DMS153 treated with DMSO at 0.1 percent for 48 hours (cell line): ENCODE measurements around the gene SLC8A2.
A peak's percentile ranks its signal among the peaks of the same experiment; 100 is the strongest.
"Not testable (repeated sequence)": the region's sequence is repeated elsewhere in the genome, so short reads cannot be mapped to it uniquely, and the experiment has no call there.

Source experiments
- DNase-seq: peaks from one replicate; lab custom pipeline; 2025; ENCODE audit not compliant: unreplicated experiment; lab: John Stamatoyannopoulos, UW

Gene SLC8A2

GRCh38 chr19:47487551-47488515 lies 16.1 kb upstream of the SLC8A2 start:
- DNase-seq: no peak

DNA sequence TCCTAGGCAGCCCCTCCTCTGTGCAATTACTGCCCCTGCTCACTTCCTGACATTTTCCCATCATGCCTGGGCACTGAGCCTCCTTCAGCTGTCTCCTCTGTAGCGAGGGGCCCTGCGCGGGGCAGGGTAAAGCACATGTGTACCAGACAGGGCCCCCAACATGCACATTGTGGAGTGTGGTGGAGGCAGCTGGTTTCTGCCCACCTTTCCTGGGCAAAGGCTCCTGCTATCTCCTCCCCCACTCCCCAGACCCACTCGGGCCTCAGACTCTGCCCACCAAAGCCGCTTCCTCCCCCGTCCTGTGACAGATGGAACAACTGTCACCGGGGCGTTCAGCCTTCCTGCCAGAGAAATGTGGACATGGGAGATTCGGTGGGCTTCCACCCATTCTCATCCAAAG lies 15.2 kb upstream of the SLC8A2 start:
- no peak for DNase-seq

GRCh38 chr19:47486220-47486619 lies 14.5 kb upstream of the SLC8A2 start:
- DNase-seq: not testable (repeated sequence)

DNA sequence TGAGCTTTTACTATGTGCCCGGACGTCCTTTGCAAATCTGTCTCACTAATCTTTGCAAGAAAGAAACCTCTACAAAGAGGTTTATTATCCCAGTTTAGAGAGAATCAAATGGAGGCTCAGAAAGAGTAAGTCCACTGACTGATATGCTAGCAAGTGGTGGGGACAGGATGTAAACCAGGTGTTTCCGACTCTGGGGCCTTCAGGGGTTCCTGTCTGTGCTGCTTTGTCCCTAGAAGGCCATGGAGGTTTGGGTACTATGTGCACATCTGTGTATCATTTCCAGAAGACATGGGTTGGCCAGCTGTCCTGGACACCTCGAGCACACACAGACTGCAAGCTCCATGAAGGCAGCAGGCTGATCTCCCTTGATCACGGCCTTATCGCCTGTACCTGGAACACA lies 13.5 kb upstream of the SLC8A2 start:
- DNase-seq: no peak

DNA sequence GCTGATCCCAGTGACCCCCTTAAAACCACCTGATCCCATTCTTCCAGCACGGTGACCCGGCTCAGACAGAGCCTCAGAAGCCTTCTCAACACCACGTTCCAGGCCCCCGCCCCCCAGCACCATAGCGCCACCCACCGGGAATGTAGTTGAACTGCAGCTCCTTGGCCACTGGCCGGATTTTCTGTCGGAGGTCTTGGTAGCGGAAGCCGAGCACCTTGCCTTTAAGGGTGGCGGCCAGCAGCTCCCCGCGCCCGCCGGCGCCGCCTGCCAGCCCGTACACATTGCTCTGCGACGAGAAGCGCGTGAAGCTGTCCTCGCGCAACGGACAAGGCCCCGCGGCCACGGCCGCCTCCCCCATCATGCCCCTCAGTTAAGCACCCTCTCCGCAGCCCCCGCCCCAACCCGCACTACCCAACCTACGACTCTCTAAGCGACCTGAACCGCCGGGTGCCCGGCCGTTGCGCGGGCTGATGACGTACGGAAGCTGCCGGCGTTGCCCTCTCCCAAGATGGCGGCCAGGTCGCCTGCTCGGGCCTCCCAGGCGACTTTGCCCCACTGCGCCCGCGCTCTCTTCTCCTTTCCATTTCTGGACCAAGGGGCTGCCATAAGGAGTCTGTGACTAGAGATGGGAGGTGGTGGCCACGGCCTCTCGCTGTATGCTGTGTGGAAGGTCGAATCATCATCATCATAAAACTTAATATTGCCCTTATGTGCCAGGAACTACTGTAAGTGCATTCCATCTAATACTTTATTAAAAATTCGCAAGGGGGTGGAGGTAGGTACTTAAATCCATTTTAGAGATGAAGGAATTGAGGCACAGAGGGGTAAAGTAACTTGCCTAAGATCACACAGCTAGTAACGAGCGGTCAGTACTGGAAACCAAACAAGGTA lies 12.4 kb upstream of the SLC8A2 start, which contains the start of gene KPTN:
KPTN (minus strand) TSS at position 420 of the 891 bp plus-strand sequence; CDS start at position 361, 59 bp downstream.
- DNase-seq: peak; percentile 73

- DNase-seq: no peak
Observed at GRCh38 chr19:47483200-47483599, 11.5 kb upstream of the SLC8A2 start.

- DNase-seq: no peak
Observed at GRCh38 chr19:47481460-47482052, 9.9 kb upstream of the SLC8A2 start.

DNA sequence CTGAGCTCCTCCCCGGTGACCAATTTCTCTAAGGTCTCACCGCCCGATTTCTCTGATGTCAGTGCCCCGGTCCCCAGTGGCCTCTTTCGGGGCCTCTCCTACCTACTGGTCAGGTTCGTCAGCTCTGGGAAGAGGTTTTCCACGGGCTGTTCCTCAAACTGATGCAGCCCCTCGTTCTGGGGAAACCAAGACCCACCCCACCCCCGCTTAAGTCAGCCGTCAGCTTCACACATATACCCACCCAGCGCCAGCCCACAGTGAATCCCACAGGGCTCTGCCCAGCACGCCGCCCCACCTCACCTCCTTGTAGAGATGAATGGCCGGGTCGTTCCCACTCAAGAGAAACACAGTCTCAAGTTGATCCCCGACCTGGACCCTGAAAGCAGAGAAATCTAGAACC lies 9.0 kb upstream of the SLC8A2 start:
- DNase-seq: no peak

DNA sequence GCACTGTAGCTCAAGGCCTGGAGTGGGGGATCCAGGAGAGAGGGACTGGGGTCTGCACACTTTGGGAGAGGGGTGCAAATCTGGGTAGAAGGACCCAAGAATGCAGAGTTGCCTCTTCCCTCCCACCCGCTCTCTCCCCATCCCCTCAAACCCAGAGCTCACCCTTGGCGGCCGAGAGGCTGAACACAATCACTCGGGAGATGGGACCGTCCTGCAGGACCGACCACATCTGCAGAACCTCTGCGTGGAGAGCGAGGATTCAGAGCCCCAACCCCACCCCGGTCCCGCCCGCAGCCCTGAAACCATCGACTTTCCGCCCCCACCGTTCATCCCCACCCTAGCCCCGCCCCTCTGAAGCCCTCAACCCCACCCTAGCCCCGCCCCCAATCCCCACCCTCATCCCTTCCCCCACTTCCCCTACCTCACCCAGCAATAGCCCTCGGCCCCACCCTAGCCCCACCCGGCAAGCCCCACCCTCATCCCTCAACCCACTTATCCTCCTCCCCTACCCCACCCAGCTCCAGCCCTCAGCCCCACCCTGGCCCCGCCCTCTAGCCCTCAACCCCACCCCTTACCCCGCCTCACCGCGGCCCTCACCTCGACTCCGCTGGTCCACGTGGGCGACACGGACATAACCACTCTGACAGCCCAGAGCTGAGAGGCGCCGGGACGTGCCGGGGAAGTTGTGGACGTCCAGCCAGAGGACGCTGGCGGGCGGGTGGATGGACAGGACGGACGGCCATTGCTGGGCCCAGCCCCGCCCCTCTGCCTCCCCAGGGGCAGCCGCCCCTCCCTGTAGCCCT lies 8.2 kb upstream of the SLC8A2 start:
- no peak for DNase-seq

DNA sequence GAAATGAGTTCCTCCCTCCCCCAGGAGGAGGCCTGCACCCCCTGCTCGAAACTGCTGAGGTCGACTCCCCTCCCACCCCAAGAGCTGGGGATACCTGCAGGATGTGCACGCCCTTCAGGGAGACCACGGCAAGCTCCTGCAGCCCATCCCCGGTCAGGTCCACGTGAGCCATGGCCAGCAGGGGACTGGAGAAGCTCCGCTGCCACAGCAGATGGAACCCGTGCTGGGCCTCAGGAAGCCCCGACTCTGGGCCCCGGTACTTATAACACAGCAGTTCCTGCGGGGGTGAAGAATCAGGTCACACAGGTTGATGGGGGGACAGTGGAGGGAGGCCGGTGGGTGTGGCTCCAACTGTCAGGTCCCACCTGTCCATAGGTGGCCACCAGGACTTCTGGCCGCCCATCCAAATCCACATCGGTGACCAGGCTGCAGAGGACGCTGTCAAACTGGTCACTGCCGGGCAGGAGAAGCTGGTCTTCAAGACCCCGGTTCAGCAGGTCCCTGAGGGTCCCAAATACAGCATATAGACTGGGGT lies 4.8 kb upstream of the SLC8A2 start:
- DNase-seq: no peak

- no peak for DNase-seq
Observed at GRCh38 chr19:47475465-47475864, 3.8 kb upstream of the SLC8A2 start.

DNA sequence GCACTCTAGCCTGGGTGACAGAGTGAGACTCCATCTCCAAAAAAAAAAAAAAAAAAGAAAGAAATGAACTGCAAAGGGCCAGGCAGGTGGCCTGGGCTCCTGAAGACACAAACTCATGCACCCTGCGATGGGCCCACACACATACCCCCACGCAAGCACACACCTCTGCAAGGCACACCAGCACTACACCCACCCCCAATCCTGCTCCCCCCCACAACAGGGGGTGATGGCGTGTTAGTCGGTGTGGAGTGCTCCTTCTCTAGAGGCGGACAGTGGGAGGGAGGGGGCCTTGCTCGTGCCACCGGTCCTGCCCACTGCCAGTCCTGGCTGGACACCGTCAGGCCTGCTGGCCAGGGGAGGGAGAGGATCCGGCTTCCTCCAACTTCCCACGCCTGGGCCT lies 1.6 kb upstream of the SLC8A2 start:
- no peak for DNase-seq

GRCh38 chr19:47471381-47471732 lies 336 bp downstream of the SLC8A2 start:
- DNase-seq: no peak

DNA sequence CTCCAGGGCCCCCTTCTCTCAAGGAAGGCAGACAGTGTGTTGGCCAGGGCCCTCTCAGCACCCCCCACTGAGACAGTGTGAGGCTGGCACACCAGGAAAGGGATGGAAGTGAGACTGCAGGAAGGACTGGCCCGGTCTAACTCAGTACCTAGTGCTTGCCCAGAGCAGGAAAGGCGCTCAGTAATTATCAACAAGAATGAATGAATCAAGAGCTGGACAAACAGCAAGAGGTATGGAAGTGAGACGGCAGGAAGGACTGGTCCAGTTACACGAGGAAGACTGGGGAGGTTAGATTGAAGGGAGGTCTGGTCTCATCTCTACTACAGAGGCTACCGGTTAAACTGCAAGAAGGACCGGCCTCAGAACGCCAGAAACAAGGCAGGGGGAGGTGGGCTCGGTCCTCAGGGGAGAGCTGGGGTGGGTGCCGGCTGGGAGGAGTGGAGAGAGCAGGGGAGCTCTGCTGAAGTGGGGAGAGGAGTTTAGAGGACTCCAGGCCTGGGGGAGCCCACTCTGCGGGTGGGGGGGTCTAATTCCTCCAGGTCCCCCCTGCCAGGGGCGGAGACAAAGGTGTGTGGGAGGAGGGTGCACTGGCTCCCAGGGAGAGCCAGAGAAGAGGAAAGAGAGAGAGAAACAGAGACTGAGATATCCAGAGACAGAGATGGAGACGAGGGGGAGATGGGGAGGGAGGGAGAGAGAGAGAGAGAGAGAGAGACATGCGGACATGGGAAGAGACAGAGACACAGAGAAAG lies 1.1 kb downstream of the SLC8A2 start:
- no peak for DNase-seq

- no peak for DNase-seq
Observed at GRCh38 chr19:47469719-47470118, 2.0 kb downstream of the SLC8A2 start.

GRCh38 chr19:47469363-47469700 lies 2.4 kb downstream of the SLC8A2 start:
- no peak for DNase-seq

DNA sequence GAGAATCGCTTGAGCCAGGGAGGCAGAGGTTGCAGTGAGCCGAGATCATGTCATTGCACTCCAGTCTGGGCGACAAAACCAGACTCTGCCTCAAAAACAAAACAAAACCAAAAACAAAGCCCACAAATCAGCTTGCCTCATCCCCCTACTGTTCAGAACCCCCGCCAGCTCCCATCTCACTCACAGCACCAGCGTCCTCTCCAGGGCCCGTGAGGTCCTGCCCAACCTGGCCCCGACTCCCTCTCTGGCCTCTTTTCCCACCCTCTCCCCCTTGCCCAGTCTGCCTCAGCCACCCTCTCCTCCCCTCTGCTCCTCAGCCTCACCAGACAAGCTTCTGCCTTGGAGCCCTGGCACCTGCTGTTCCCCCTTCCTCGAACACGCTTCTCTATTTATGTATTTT lies 3.8 kb downstream of the SLC8A2 start:
- DNase-seq: no peak

- no peak for DNase-seq
Observed at GRCh38 chr19:47465957-47466356, 5.7 kb downstream of the SLC8A2 start.

DNA sequence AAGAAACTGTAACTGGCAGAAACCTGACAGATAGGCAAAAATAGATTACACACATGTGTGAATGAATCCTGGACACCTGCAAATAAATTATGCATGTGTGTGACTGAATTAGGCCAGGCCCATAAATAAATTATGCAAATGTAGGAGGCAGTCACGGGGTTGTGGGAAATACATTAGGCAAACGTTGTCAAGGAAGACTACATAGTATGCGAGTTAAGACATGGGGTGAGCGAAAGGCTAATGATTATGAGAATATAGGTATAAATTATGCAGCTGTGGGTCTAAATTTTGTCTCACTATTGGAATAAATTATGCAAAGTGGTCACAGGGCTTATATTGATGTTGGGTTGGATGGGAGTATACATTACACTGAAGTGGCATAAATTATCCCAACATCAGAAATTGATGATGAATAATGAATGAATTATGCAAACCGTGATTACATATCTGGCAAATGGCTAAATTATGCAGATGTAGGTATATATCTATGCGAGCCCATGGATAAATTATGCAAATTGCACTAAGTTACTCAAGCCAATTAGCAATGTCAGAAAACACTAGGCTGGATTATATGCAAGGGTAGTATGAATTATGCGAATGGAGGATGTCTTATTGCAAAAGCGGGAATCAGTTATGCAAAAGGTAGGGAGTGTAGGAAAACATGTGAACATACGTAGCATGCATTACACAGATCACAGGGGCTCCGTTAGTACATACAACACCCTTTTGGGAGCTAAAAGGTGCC lies 6.8 kb downstream of the SLC8A2 start:
- no peak for DNase-seq
